PFSK-1 (cell line): ENCODE results near the gene PP2D1.

Experiments used
- FOXP2 ChIP-seq: optimal IDR thresholded peaks from 2 replicates; pipeline ENCODE3; 2011; ENCODE audit warnings: borderline replicate concordance, control low read depth, inconsistent platforms; ENCODE audit not compliant: insufficient read depth; ENCODE audit errors: extremely low read length, extremely low read depth
- POLR2AphosphoS5 ChIP-seq: IDR thresholded peaks from 2 replicates; pipeline ENCODE4 v1.6.1; 2012; ENCODE audit warnings: low read depth, mild to moderate bottlenecking, control low read depth, low read length, moderate library complexity
- SIN3A ChIP-seq: IDR thresholded peaks from 2 replicates; pipeline ENCODE4 v1.6.1; 2012; ENCODE audit warnings: mild to moderate bottlenecking, low read length, moderate library complexity, borderline replicate concordance; ENCODE audit not compliant: insufficient read depth
- TAF1 ChIP-seq: IDR thresholded peaks from 2 replicates; pipeline ENCODE4 v1.6.1; 2012; ENCODE audit warnings: low read length, control low read depth, borderline replicate concordance; ENCODE audit not compliant: insufficient read depth
- TF ChIP-seq, protein P1 (sequence below), 2 experiments: IDR thresholded peaks; 2 replicates each; pipeline versions ENCODE4 v1.6.1 to v1.8.0; 2011 to 2012; ENCODE audit warnings: low read depth in 2 of 2, low read length in 2 of 2, control low read depth in 1 of 2, inconsistent platforms in 1 of 2, mild to moderate bottlenecking in 1 of 2, moderate library complexity in 1 of 2; ENCODE audit not compliant: insufficient read depth in 1 of 2

PP2D1 gene

DNA sequence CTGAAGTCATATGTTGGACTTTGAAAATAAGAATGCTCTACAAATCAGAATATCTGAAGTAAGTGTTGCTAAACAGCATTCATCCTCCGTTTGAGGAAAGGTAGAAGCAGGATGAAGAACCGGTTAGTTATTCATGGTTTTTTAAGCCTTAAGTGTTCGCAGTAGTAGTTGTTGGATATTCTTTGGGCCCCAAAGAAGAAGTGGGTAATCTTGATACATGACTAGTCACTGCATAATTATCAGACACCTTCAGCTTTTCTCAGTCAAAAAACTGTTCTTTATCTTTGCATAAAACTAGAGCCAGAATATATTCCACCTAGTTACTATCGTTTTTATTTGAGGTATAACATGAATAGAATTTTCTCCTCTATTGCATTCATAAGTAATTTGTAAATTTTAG, 51.4 kb downstream of the PP2D1 start:
- TF ChIP-seq TAF1 = no peak
- TF ChIP-seq POLR2AphosphoS5 = no peak
- TF ChIP-seq, protein P1, sequence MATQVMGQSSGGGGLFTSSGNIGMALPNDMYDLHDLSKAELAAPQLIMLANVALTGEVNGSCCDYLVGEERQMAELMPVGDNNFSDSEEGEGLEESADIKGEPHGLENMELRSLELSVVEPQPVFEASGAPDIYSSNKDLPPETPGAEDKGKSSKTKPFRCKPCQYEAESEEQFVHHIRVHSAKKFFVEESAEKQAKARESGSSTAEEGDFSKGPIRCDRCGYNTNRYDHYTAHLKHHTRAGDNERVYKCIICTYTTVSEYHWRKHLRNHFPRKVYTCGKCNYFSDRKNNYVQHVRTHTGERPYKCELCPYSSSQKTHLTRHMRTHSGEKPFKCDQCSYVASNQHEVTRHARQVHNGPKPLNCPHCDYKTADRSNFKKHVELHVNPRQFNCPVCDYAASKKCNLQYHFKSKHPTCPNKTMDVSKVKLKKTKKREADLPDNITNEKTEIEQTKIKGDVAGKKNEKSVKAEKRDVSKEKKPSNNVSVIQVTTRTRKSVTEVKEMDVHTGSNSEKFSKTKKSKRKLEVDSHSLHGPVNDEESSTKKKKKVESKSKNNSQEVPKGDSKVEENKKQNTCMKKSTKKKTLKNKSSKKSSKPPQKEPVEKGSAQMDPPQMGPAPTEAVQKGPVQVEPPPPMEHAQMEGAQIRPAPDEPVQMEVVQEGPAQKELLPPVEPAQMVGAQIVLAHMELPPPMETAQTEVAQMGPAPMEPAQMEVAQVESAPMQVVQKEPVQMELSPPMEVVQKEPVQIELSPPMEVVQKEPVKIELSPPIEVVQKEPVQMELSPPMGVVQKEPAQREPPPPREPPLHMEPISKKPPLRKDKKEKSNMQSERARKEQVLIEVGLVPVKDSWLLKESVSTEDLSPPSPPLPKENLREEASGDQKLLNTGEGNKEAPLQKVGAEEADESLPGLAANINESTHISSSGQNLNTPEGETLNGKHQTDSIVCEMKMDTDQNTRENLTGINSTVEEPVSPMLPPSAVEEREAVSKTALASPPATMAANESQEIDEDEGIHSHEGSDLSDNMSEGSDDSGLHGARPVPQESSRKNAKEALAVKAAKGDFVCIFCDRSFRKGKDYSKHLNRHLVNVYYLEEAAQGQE (IDR thresholded peaks at IDR 0.05; ENCODE audit: insufficient read depth in 1 of 2, low read depth in 2 of 2, low read length in 2 of 2) = no peak
- TF ChIP-seq SIN3A = no peak
- no peak for TF ChIP-seq FOXP2

DNA sequence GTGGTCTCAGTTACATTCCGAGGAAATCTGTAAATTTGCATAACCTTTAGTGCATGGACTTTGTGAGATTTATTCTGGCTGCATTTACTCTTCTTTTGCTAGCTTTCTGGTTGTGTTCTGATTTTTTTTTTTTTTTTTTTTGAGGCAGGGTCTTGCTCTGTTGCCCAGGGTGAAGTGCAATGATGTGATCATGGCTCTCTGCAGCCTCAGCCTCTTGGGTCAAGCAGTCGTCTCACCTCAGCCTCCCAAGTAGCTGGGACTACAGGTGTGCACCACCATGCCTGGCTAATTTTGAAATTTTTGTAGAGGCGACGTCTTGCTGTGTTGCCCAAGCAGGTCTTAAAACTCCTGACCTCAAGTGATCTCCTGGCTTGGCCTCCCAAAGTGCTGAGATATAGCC, 52.6 kb downstream of the PP2D1 start:
- TF ChIP-seq, protein P1 (IDR thresholded peaks at IDR 0.05; ENCODE audit: insufficient read depth in 1 of 2, low read depth in 2 of 2, low read length in 2 of 2) = no peak
- no peak for TF ChIP-seq SIN3A
- TF ChIP-seq TAF1 = no peak
- no peak for TF ChIP-seq POLR2AphosphoS5
- no peak for TF ChIP-seq FOXP2

DNA sequence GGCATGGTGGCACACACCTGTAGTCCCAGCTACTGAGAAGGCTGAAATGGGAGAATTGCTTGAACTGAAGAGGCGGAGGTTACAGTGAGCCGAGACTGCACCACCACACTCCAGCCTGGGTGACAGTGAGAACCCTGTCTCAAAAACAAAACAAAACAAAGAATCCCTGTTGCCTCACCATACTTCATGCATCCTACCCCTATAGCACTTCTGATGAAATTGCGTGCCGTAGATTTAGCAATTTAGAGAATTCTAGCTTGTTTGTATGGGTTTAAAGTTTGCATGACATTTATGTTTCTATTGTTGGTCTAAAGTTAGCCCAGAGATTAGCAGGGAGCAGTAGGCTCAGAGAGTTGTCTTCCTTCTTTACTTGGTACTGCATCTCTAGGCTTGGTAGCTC, 57.4 kb downstream of the PP2D1 start:
- TF ChIP-seq, protein P1 (IDR thresholded peaks at IDR 0.05; ENCODE audit: insufficient read depth in 1 of 2, low read depth in 2 of 2, low read length in 2 of 2) = no peak
- TF ChIP-seq POLR2AphosphoS5 (no peak), SIN3A (no peak), TAF1 (no peak), FOXP2 (no peak)

DNA sequence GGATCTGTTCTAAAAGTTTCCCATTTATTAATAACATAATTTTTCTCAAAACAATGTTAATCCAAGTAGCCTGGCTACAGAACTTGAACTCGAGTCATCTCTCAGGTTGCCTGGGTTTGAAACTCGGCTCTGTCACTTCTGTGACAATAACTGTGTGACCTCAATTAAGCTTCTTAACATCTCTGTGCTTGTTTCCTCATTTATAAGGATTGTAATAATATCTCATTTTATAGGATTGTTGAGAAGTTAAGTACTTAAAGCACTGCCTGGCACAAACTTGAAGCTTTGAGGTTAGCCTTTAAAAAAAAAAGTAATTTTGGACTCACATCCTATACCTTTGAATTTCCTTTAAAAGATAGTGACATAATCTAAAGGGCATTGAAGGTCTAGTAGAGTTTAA, 61.7 kb downstream of the PP2D1 start:
- no peak for TF ChIP-seq SIN3A
- TF ChIP-seq FOXP2 = no peak
- TF ChIP-seq, protein P1 (IDR thresholded peaks at IDR 0.05; ENCODE audit: insufficient read depth in 1 of 2, low read depth in 2 of 2, low read length in 2 of 2) = no peak
- TF ChIP-seq POLR2AphosphoS5 = no peak
- no peak for TF ChIP-seq TAF1

DNA sequence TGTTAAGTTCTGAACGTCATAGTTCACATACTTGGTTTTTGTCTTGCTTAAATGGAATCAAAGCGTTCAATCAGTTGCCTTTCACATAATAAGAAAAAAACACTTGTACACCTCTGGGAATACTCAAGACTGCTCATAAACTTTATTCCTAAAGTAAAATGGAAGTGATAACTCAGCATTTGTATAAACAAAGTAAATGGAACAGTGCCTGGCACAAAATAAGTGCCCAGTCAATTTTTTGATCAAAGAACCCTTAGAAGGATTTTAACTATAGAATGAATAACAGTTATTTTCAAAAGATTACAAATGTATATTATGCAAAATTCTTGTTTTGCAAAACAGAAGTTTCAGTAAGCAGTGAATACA, 63.9 kb downstream of the PP2D1 start:
- no peak for TF ChIP-seq TAF1
- no peak for TF ChIP-seq POLR2AphosphoS5
- TF ChIP-seq, protein P1 (IDR thresholded peaks at IDR 0.05; ENCODE audit: insufficient read depth in 1 of 2, low read depth in 2 of 2, low read length in 2 of 2) = no peak
- TF ChIP-seq FOXP2 = no peak
- no peak for TF ChIP-seq SIN3A
